GM13976 (cell line): ENCODE measurements around the gene PRSS36.

ENCODE experiments used
- DNase-seq: peaks from one replicate; pipeline ENCODE4 v3.0.0; 2012; ENCODE audit warnings: low spot score
- CTCF ChIP-seq: IDR thresholded peaks from 2 replicates; pipeline ENCODE4 v1.5.1; 2012; ENCODE audit warnings: borderline replicate concordance, mild to moderate bottlenecking; ENCODE audit not compliant: insufficient read depth; ENCODE audit errors: extremely low read depth, missing control alignments, control extremely low read depth
- in situ Hi-C: fragments of 300-500 bp; cut with MboI; formaldehyde crosslinking; loops from one replicate; pipeline ENCODE4 v1.12.0; 2022; ENCODE audit warnings: low sequenced_read_pairs, mixed read lengths, inconsistent platforms; ENCODE audit not compliant: unreplicated experiment

PRSS36 gene

DNA sequence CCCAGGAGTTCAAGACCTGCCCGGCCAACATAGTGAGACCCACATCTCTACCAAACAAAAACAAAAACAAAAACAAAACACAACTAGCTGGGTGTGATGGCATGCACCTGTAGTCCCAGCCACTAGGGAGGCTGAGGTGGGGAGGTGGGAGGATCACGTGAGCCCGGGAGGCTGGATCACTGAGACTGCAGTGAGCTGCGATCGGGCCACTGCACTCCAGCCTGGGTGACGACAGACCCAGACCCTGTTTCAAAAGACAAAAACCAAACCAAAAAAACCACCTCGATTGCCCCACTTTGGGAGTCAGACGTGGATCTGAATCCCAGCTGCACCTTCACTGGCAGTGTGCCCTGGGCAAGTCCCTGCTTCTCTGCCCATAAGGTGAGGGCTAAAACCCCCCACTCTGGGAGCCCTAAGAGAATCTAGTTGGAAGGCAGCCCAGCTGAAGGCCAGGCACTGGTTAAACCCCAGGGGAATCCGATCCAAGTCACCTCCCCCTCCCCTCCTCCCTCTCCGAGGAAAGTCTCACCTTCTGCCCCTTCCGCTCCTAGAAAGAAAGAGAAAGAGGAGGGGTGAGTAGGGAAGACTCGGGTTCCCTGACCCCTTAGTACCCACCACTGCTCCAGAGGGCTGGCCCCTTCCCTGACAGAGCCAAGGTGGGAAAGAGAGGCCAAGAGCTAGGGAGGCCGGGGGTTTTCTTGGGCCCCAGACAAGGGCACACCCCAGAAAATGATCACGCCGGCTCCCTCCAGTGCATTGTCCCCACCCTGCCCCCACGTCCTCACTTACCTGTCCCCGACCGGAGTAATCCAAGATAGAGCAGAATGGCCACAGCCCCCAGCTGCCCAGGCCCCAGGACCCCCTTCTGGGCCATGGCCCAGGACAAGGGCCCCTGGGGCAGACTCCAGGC is 15.0 kb downstream of the PRSS36 start:
- DNase-seq = no peak
- in situ Hi-C loops = no loop called here
- TF ChIP-seq CTCF = no peak

DNA sequence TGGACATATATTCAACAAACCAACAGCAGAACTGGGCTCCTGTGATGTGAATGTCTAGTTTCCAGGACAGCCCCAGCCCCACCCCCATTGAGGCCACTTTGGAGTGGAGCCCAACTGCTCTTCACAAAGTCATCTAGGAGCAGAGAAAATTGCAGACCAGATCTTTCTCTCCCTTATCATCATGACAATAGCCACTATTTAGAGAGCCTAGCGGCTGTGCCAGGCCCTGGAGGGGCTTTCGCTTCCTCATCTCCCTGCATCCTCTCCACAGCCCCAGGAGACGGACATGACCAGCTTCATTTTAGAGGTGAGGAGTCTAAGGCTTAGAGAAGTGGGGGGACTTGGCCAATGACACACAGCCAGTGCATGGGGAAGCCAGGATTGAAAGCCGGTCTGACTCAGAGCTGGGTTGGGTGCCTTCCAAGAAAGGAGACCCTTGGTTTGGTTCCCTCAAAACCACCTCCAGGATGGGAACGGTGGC is 15.7 kb downstream of the PRSS36 start:
- DNase-seq = no peak

DNA sequence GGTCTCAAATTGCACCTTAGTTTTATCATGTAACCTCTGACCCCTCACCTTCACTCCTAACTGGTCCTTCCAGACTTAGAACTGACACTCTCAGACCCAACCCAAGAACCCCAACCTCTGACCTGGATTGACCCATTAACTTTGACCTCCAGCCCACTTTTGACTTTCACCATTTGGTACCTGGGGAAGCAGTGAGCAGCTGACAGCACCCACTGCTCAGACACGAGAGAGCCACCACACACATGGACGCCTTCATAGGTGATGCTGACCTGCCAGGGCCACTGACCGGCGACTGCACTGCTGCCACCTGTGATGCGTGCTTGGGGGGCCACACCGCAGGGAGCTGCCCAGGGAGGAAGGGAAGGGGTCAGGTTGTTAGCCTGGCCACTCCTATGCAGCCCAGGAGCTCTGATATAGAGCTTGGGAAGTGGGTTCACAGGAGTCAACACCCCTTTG is 16.8 kb downstream of the PRSS36 start:
- TF ChIP-seq CTCF = no peak
- no peak for DNase-seq
- in situ Hi-C loops = no loop called here

More for the DNA sequence above, 15.7 kb downstream of the PRSS36 start:
- no peak for TF ChIP-seq CTCF
- in situ Hi-C loops = no loop called here

DNA sequence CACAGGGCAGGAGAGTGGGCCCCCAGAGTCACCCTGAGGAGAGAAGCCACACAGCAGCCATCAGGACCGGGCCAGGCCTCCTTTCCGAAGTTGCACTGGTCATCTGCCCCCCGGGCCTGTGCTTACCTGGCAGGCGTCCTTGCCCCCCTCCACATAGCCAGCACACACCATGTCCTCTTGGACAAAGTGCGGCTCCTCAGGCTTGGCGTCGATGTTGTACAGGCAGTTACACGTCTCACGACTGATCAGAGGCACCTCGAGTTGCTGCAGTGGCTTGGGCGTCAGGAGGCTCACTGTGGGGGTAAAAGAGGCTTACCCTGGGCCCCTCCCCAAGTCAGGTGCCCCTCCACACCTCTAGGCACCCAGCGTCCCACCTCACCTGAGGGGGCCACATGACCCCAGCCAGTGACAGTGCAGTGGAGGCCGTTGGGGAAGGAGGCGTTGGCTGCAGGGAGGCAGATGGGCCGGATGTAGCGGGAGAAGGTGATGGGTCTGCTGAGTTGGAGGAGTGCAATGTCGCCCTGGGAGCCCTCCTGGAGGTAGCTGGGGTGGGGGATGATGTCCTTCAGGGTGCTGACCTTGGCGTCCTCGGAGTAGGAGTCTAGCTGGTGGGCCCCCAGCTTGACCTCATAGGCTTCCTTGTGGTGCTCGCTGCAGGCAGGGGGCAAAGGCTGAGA is 17.4 kb downstream of the PRSS36 start:
- in situ Hi-C loops = no loop called here
- no peak for DNase-seq
- no peak for TF ChIP-seq CTCF

GRCh38 chr16:31131841-31132271 is 18.0 kb downstream of the PRSS36 start:
- in situ Hi-C loops = no loop called here
- no peak for DNase-seq
- TF ChIP-seq CTCF = no peak

GRCh38 chr16:31131416-31131815 is 18.4 kb downstream of the PRSS36 start:
- no peak for TF ChIP-seq CTCF
- in situ Hi-C loops = no loop called here
- no peak for DNase-seq
